A673 (cell line): ENCODE measurements around the gene CCBE1. TPM values are rescaled to one million over a fixed set of nuclear protein-coding genes. Genes with fewer than 3 reads are reported as not detected.

Experiments
- BruUV-seq: library from RNA; stranded (reverse); fragments of 400-500 nt; replicated peaks from 2 replicates; lab custom pipeline; 2021; lab: Mats Ljungman, UMichigan
- CTCF ChIA-PET: fragments of 300-600 bp; sonication (Branson Sonifier 250); formaldehyde crosslinking; loops from one replicate; lab custom pipeline; 2022; ENCODE audit warnings: antibody characterized with exemption; lab: Charles Lee
- POLR2A ChIA-PET: fragments of 300-600 bp; sonication (Branson Sonifier 250); formaldehyde crosslinking; loops from one replicate; lab custom pipeline; 2022; ENCODE audit warnings: antibody characterized with exemption; ENCODE audit not compliant: low non-redundant PET; lab: Charles Lee
- DNase-seq: peaks from one replicate; pipeline ENCODE4 v3.0.0-alpha.2; 2015; ENCODE audit warnings: low spot score
- H3K27ac ChIP-seq: fragments of 200-600 bp; sonication (generic); 2 replicates; pipeline ENCODE4 v1.5.1; 2016; ENCODE audit warnings: mixed run types, low read depth, mild to moderate bottlenecking, mixed read lengths, antibody characterized with exemption, low read length; ENCODE audit not compliant: poor library complexity, severe bottlenecking
- H3K27me3 ChIP-seq: fragments of 200-600 bp; sonication (generic); replicated peaks from 2 replicates; pipeline ENCODE4 v1.6.1; 2017; ENCODE audit warnings: mixed run types, low read depth, mild to moderate bottlenecking, mixed read lengths, antibody characterized with exemption, low read length; ENCODE audit not compliant: insufficient read depth, poor library complexity
- H3K36me3 ChIP-seq: fragments of 200-600 bp; sonication (generic); 2 replicates; pipeline ENCODE4 v1.6.1; 2016; ENCODE audit warnings: mixed run types, mild to moderate bottlenecking, mixed read lengths, antibody characterized with exemption, low read length; ENCODE audit not compliant: insufficient read depth, poor library complexity, severe bottlenecking
- H3K4me1 ChIP-seq: fragments of 200-600 bp; sonication (generic); 2 replicates; pipeline ENCODE4 v1.6.1; 2017; ENCODE audit warnings: mixed run types, mild to moderate bottlenecking, mixed read lengths, antibody characterized with exemption, low read length; ENCODE audit not compliant: insufficient read depth, poor library complexity, severe bottlenecking
- H3K4me3 ChIP-seq: fragments of 200-600 bp; sonication (generic); 2 replicates; pipeline ENCODE4 v1.5.1; 2016; ENCODE audit warnings: low read depth, mixed run types, mild to moderate bottlenecking, mixed read lengths, low read length; ENCODE audit not compliant: poor library complexity, severe bottlenecking
- H3K9me3 ChIP-seq: fragments of 200-600 bp; sonication (generic); 2 replicates; pipeline ENCODE4 v1.6.1; 2016; ENCODE audit warnings: mixed run types, low read depth, mild to moderate bottlenecking, mixed read lengths, antibody characterized with exemption, low read length; ENCODE audit not compliant: poor library complexity, severe bottlenecking
- EZH2 ChIP-seq: fragments of 200-600 bp; sonication (generic); IDR thresholded peaks from 2 replicates; pipeline ENCODE4 v1.6.1; 2017; ENCODE audit warnings: borderline replicate concordance, low read depth, mild to moderate bottlenecking, mixed read lengths, antibody characterized with exemption, low read length; ENCODE audit not compliant: poor library complexity, severe bottlenecking
- intact Hi-C: fragments of 100-400 bp; cut with micrococcal nuclease; formaldehyde crosslinking; loops from one replicate; pipeline ENCODE4 v1.10.0; 2022; ENCODE audit not compliant: unreplicated experiment
- total RNA-seq: library from RNA; stranded (reverse); gene quantifications from 2 replicates; pipeline ENCODE4 v1.2.3, GENCODE V29; 2021
- TF ChIP-seq, protein P1 (sequence below): fragments of 300-800, 200-600 bp; sonication (generic); conservative IDR thresholded peaks from 2 replicates; pipeline ENCODE4 v1.5.1; 2017; ENCODE audit warnings: low read depth, mild to moderate bottlenecking, antibody characterized with exemption, low read length, moderate library complexity, mixed read lengths

Gene CCBE1
- total RNA-seq, 1 experiment from 2014 or later, result not detected

DNA sequence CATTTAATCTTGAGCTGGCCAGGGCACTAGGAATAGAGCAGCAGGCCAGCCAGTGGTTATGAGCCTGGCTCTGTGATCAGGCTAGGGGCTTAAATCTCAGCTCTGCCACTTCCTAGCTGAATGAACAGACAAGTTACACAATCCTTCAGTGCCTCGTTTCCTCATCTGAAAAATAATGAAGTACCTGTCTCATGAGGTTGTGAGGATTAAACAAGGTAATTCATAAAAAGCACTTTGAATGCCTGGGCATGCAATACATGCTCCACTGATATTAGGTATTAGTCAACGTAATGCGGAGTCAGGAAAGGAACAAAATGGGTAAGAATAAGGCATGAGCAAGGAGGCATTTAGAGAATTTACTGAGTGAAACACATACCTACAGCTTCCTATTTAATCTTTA, 100.2 kb downstream of the CCBE1 start:
- Histone ChIP-seq H3K27me3 (peaks cover 64% of the 10 kb centered on the region), H3K4me3 (no peak overlapping the region), H3K9me3 (no peaks in the 10 kb centered on the region), H3K36me3 (no peaks in the 10 kb centered on the region), H3K4me1 (no peaks in the 10 kb centered on the region), H3K27ac (no peak overlapping the region)
- intact Hi-C loops, result no loop called here
- no peak for DNase-seq
- TF ChIP-seq, protein P1, sequence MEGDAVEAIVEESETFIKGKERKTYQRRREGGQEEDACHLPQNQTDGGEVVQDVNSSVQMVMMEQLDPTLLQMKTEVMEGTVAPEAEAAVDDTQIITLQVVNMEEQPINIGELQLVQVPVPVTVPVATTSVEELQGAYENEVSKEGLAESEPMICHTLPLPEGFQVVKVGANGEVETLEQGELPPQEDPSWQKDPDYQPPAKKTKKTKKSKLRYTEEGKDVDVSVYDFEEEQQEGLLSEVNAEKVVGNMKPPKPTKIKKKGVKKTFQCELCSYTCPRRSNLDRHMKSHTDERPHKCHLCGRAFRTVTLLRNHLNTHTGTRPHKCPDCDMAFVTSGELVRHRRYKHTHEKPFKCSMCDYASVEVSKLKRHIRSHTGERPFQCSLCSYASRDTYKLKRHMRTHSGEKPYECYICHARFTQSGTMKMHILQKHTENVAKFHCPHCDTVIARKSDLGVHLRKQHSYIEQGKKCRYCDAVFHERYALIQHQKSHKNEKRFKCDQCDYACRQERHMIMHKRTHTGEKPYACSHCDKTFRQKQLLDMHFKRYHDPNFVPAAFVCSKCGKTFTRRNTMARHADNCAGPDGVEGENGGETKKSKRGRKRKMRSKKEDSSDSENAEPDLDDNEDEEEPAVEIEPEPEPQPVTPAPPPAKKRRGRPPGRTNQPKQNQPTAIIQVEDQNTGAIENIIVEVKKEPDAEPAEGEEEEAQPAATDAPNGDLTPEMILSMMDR, result no peak
- TF ChIP-seq EZH2, result no peak
- CTCF ChIA-PET, result no interaction called here
- no TSS peak for BruUV-seq
- POLR2A ChIA-PET, result no interaction called here

- no peaks in the 10 kb centered on the region for H3K9me3 ChIP-seq
- CTCF ChIA-PET, result no interaction called here
- intact Hi-C loops, result no loop called here
- H3K27me3 ChIP-seq, result peaks cover 65% of the 10 kb centered on the region
- DNase-seq, result no peak
- no peak for TF ChIP-seq EZH2
- TF ChIP-seq, protein P1, result no peak
- POLR2A ChIA-PET, result no interaction called here
- BruUV-seq, result no TSS peak
- no peaks in the 10 kb centered on the region for H3K4me1 ChIP-seq
- no peak overlapping the region for H3K4me3 ChIP-seq
- no peak overlapping the region for H3K27ac ChIP-seq
- no peaks in the 10 kb centered on the region for H3K36me3 ChIP-seq
Measured at GRCh38 chr18:59593291-59593717, 103.9 kb downstream of the CCBE1 start.

DNA sequence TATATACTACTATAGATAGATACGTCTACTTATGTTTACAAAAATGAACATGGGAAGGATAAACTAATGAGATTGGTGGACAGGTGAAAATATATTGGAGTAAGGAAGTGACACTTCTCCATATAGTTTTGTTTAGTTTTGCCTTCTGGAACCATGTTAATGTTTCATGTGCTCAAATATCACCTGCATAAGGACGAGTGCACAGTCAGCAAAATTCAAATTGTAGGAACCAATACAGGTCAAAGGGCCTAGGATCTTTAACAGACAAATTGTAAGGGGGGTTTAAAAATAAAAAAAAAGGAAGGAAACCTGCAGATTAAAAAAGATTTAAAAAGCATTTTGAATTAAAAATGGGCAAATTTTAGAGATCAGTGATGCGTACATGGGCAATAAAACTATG, 104.6 kb downstream of the CCBE1 start:
- Histone ChIP-seq H3K36me3 (no peaks in the 10 kb centered on the region), H3K4me1 (no peaks in the 10 kb centered on the region), H3K27ac (no peak overlapping the region), H3K27me3 (peaks cover 65% of the 10 kb centered on the region), H3K4me3 (no peak overlapping the region), H3K9me3 (no peaks in the 10 kb centered on the region)
- DNase-seq, result no peak
- ChIA-PET POLR2A (no interaction called here), CTCF (no interaction called here)
- intact Hi-C loops, result no loop called here
- TF ChIP-seq EZH2, result no peak
- TF ChIP-seq, protein P1, result no peak
- BruUV-seq, result no TSS peak
